Bone marrow (tissue), 2 donors: ENCODE measurements around the gene CHD9.

Experiments used
- DNase-seq, 2 donors: peaks; one replicate each; lab custom pipeline; 2025; lab: John Stamatoyannopoulos, UW

CHD9 gene

GRCh38 chr16:53187775-53188174, 133.0 kb downstream of the CHD9 start:
- DNase-seq, result no peak

- no peak for DNase-seq
Measured at GRCh38 chr16:53191413-53191812, 136.6 kb downstream of the CHD9 start.

GRCh38 chr16:53198933-53199332, 144.1 kb downstream of the CHD9 start:
- DNase-seq, result no peak

GRCh38 chr16:53201900-53202299, 147.1 kb downstream of the CHD9 start:
- DNase-seq, result no peak

GRCh38 chr16:53202398-53202797, 147.6 kb downstream of the CHD9 start:
- DNase-seq, result no peak

- DNase-seq, result peak in 1 of 2 donors; percentile 81
Measured at GRCh38 chr16:53207810-53208752, 153.3 kb downstream of the CHD9 start.

- no peak for DNase-seq
Measured at GRCh38 chr16:53209429-53209828, 154.6 kb downstream of the CHD9 start.

GRCh38 chr16:53209877-53210276, 155.1 kb downstream of the CHD9 start:
- no peak for DNase-seq

- DNase-seq, result no peak
Measured at GRCh38 chr16:53211253-53211652, 156.5 kb downstream of the CHD9 start.

GRCh38 chr16:53212893-53213223, 158.1 kb downstream of the CHD9 start:
- no peak for DNase-seq

- no peak for DNase-seq
Measured at GRCh38 chr16:53213542-53213941, 158.8 kb downstream of the CHD9 start.

GRCh38 chr16:53216798-53217197, 162.0 kb downstream of the CHD9 start:
- peak in 1 of 2 donors; percentile 24 for DNase-seq

GRCh38 chr16:53219371-53219770, 164.6 kb downstream of the CHD9 start:
- DNase-seq, result no peak

GRCh38 chr16:53219795-53220454, 165.1 kb downstream of the CHD9 start:
- DNase-seq, result peak in 1 of 2 donors; percentile 66

- no peak for DNase-seq
Measured at GRCh38 chr16:53220585-53220984, 165.8 kb downstream of the CHD9 start.

- DNase-seq, result peak in 1 of 2 donors; percentile 52
Measured at GRCh38 chr16:53224951-53225533, 170.3 kb downstream of the CHD9 start.

GRCh38 chr16:53232826-53233529, 178.2 kb downstream of the CHD9 start:
- DNase-seq, result no peak

GRCh38 chr16:53234836-53235235, 180.0 kb downstream of the CHD9 start:
- no peak for DNase-seq

- no peak for DNase-seq
Measured at GRCh38 chr16:53235851-53236250, 181.1 kb downstream of the CHD9 start.

- DNase-seq, result no peak
Measured at GRCh38 chr16:53249331-53249730, 194.5 kb downstream of the CHD9 start.

GRCh38 chr16:53257001-53257400, 202.2 kb downstream of the CHD9 start:
- DNase-seq, result no peak

- DNase-seq, result no peak
Measured at GRCh38 chr16:53258809-53259208, 204.0 kb downstream of the CHD9 start.
